ENCODE results near the gene HSPA4.
"Not testable (repeated sequence)": the region's sequence is repeated elsewhere in the genome, so short reads cannot be mapped to it uniquely, and the experiment has no call there.

HSPA4 gene

GRCh38 chr5:133083901-133084300 lies 32.1 kb downstream of the HSPA4 start:
- DNase-seq (ENCODE audit: extremely low spot score, insufficient read length, low read depth) (no peak), FAIRE-seq (no peak)

GRCh38 chr5:133085171-133085570 lies 33.4 kb downstream of the HSPA4 start:
- not testable (repeated sequence) for FAIRE-seq; DNase-seq (ENCODE audit: extremely low spot score, insufficient read length, low read depth)

- DNase-seq (ENCODE audit: extremely low spot score, insufficient read length, low read depth) (no peak), FAIRE-seq (no peak)
Measured at GRCh38 chr5:133086366-133086875, 34.6 kb downstream of the HSPA4 start.

- DNase-seq (ENCODE audit: extremely low spot score, insufficient read length, low read depth) (no peak), FAIRE-seq (no peak)
Measured at GRCh38 chr5:133088064-133088463, 36.3 kb downstream of the HSPA4 start.

- DNase-seq (ENCODE audit: extremely low spot score, insufficient read length, low read depth) (no peak), FAIRE-seq (no peak)
Measured at GRCh38 chr5:133091034-133091433, 39.2 kb downstream of the HSPA4 start.

- DNase-seq (ENCODE audit: extremely low spot score, insufficient read length, low read depth) (no peak), FAIRE-seq (no peak)
Measured at GRCh38 chr5:133106343-133106742, 54.5 kb downstream of the HSPA4 start.

- no peak for DNase-seq (ENCODE audit: extremely low spot score, insufficient read length, low read depth)
- FAIRE-seq = peak; percentile 21
Measured at GRCh38 chr5:133106761-133107572, 55.2 kb downstream of the HSPA4 start.

- no peak for DNase-seq (ENCODE audit: extremely low spot score, insufficient read length, low read depth)
- peak; percentile 48 for FAIRE-seq
Measured at GRCh38 chr5:133108481-133108921, 56.7 kb downstream of the HSPA4 start.

- FAIRE-seq = no peak
- no peak for DNase-seq (ENCODE audit: extremely low spot score, insufficient read length, low read depth)
Measured at GRCh38 chr5:133109655-133110483, 58.1 kb downstream of the HSPA4 start.

GRCh38 chr5:133110709-133111108 lies 58.9 kb downstream of the HSPA4 start:
- FAIRE-seq (no peak), DNase-seq (ENCODE audit: extremely low spot score, insufficient read length, low read depth) (no peak)

GRCh38 chr5:133111299-133111698 lies 59.5 kb downstream of the HSPA4 start:
- DNase-seq (ENCODE audit: extremely low spot score, insufficient read length, low read depth) (peak; percentile 54), FAIRE-seq (peak; percentile 91)

- DNase-seq (ENCODE audit: extremely low spot score, insufficient read length, low read depth) (no peak), FAIRE-seq (no peak)
Measured at GRCh38 chr5:133112026-133112660, 60.3 kb downstream of the HSPA4 start.

- FAIRE-seq (no peak), DNase-seq (ENCODE audit: extremely low spot score, insufficient read length, low read depth) (no peak)
Measured at GRCh38 chr5:133113331-133114061, 61.7 kb downstream of the HSPA4 start.

- FAIRE-seq (no peak), DNase-seq (ENCODE audit: extremely low spot score, insufficient read length, low read depth) (no peak)
Measured at GRCh38 chr5:133114166-133114932, 62.5 kb downstream of the HSPA4 start.

- DNase-seq (ENCODE audit: extremely low spot score, insufficient read length, low read depth) = no peak
- FAIRE-seq = no peak
Measured at GRCh38 chr5:133114933-133115310, 63.1 kb downstream of the HSPA4 start.

GRCh38 chr5:133116601-133117000 lies 64.8 kb downstream of the HSPA4 start:
- DNase-seq (ENCODE audit: extremely low spot score, insufficient read length, low read depth) (no peak), FAIRE-seq (no peak)

GRCh38 chr5:133117166-133117911 lies 65.5 kb downstream of the HSPA4 start:
- FAIRE-seq (no peak), DNase-seq (ENCODE audit: extremely low spot score, insufficient read length, low read depth) (no peak)

- no peak for FAIRE-seq
- no peak for DNase-seq (ENCODE audit: extremely low spot score, insufficient read length, low read depth)
Measured at GRCh38 chr5:133117912-133118445, 66.2 kb downstream of the HSPA4 start.
